Raji (cell line): ENCODE data around the gene CLUH.

Experiments used
- POLR2A ChIP-seq: IDR thresholded peaks from 2 replicates; pipeline ENCODE4 v1.6.1; 2011; ENCODE audit warnings: low read depth, low read length, control low read depth; ENCODE audit not compliant: insufficient read depth

Gene CLUH

DNA sequence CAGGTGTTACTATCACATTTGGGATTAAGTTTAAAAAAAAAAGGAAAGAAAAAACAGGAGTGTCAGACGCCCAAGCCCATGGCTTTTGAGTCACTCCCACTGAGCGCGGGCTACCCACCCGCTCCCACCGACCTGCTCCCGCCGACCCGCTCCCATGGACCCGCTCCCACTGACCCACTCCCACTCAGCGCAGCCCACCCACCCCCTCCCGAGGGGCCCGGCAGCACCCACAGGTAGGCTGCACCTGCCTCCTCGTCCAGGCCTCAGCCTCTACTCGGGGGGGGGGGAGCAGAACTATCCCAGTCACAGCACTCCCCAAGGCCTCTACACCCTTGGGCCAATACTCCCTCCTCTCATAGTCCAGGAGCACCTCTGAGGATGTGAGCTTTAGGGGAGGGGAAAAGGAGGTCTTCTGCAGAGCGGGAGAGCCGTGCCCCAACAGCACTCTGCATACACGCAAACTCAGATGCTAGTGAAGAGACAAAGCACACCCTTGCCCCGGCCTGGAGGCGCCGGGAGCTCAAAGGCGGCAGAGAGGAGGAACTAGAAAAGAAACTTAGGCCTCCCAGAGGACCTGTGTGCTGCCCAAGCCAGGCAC, 2.9 kb downstream of the CLUH start:
- TF ChIP-seq POLR2A = no peak

- TF ChIP-seq POLR2A = no peak
These were observed 3.6 kb downstream of the CLUH start for GRCh38 chr17:2707721-2708584.

DNA sequence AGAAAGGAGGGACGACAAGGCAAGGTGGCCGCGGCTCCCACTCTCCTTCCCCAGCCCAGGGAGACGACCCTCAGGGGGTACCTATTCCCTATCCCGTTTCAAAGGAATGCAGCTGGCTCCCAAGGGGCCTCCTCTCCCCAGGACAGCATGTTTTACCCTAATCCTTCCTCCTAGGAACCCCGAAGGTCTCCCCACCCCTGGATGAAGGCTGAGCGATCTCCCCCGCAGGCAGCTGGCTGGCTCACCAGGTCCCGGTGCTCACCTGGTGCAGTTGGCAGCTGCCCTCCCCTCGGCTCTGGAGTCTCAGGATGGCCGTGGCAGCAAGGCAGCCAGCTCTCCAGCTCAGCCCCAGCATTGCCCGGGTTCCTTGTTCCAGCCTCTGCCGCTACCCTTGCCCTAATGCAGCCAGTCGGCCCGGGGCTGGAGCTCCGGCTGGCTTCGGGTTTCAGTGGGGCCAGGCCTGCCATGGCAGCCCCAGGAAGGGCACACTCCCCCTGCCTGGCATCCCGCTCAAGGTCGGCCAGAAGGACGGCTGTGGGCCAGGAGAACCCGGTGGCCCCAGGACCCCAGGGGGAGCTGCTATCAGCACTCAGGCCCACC, 4.6 kb downstream of the CLUH start:
- TF ChIP-seq POLR2A = no peak

DNA sequence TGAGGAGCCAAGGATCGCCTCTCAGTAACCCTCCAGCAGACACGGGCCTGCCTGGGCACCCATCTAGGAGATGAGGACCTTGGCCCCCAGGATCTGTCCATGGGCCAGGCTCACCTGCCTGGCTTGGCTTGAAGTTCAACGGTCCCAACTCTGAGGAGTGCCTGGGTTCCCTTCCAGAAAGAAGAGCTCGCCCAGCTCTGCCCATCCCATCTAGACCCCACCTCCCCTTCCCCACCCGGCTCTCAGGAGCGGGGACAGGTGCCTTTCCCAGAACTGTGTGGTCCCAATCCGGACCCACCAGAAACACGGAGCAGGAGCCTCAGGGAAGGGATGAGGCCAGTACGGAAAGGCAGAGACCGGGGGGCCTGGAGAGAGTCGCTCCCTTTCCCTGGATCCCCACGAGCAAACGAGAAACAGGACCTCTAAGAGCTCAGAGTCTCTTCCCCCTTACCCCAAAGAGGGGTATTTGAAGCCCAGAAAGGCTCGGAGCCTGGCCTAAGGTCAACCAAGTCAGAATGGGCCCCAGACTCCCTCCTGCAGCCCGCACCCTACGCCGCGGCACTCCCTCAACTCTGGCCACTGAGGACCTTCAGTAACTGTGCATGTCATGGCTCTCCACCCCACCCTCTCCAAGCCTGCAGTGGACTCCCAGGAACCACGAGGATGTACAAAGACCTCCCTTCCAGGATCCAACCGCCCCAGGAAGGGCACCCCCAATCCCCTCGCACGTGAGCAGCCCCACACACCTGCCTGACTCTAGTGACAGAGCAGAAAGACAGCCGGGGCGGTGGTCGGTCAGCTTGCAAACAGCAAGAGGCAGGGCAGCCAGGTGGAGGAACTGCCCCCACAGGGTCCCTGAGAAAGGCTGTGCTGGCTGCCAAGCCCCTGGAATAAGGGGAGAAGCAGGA, 5.4 kb downstream of the CLUH start:
- TF ChIP-seq POLR2A = no peak

GRCh38 chr17:2705263-2705662, 6.3 kb downstream of the CLUH start:
- TF ChIP-seq POLR2A = no peak

DNA sequence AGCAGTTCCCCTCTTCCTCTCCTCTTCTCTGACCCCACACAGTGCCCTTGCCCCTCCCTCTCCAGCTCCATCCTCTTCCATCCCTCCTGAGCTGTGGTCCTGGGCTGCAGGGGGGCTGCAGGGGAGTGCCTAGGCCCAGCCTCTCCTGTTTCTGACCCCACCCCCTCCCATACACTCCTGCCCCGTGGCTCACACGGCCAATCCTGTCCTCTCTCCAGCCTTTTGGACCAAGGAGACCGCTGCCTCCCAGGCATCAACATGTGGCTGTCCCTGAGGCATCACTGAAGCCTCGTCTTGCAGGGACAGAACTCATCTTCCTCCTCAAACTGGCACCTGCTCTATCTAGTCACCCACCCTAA, 6.7 kb downstream of the CLUH start:
- TF ChIP-seq POLR2A = no peak

DNA sequence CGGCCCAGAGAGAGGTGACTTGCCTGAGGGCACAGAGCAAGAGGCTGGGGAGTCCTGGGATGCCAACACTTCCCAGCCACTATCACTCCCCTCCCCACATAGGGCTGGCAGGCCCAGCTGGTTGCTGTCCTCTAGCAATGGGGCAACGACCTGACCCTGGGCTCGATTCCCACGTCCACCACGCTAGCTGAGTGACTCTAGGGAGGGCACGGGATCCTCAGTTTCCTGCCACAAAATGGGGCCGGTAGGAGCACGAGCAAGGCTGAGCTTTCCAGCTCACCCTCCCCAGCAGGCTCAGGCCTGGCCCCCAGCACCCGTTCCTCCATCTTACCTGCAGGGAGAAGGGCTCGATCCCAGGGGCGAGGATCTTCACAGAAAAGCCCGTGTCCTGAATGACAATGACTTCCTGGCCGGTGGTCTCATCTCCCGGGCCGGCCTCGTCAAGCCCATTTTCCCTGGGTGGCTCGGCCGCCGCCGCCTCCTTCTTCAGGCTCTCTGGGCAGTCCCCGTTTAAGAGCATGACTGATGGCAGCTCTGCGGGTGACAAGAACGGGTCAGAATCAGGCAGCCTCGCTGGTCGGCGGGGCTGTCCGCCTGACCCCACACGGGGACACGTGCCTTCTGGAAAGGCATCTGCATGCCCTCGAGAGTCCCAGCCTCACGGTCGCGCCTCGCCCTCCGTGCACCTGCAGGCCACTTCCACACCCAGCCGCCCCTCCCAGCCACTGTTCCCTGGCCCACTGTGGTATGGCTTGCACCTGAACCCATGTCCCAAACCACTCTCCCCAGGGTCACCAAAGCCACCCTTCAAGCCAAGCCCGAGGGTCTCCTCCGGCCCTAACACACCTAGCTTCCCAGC, 7.3 kb downstream of the CLUH start:
- TF ChIP-seq POLR2A = no peak

DNA sequence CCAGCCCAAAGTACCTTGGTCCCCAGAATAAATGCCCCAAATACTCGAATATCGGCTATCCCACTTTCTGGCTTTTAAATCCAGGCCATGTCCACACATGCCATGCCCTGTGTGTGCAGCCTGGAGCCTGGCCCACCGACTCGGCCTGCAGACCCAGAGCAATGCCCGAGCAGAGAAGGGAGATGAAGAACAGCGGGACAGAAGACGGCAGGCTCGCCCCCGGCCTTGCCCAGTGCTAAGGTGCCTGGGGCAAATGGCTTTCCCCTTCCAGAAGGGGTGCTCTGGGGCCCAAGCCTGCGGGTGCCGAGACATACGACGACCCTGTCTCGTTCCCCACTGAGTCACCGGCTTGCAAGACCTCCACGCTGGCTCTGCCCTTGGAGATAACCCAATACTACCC, 8.0 kb downstream of the CLUH start:
- no peak for TF ChIP-seq POLR2A

DNA sequence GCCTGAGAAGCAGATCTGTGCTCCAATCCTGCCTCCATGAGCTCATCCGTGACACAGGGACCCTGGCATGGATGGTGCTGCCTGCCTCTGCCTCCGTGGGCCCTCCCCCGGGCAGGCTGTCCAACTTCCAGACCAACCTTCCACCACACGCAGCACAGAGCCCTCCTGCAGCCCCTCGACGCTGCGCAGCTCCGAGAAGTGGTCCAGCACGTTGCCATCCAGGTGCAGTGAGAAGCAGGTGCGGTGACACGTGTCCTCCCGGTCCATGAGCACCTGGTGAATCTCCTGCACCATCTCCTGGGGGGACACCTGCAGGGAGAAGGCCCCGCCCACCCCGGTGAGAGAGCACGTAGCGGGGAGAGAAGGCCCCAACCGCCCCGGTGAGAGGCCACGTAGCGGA, 8.4 kb downstream of the CLUH start:
- TF ChIP-seq POLR2A = no peak

- no peak for TF ChIP-seq POLR2A
These were observed 9.4 kb downstream of the CLUH start for GRCh38 chr17:2701996-2702741.

DNA sequence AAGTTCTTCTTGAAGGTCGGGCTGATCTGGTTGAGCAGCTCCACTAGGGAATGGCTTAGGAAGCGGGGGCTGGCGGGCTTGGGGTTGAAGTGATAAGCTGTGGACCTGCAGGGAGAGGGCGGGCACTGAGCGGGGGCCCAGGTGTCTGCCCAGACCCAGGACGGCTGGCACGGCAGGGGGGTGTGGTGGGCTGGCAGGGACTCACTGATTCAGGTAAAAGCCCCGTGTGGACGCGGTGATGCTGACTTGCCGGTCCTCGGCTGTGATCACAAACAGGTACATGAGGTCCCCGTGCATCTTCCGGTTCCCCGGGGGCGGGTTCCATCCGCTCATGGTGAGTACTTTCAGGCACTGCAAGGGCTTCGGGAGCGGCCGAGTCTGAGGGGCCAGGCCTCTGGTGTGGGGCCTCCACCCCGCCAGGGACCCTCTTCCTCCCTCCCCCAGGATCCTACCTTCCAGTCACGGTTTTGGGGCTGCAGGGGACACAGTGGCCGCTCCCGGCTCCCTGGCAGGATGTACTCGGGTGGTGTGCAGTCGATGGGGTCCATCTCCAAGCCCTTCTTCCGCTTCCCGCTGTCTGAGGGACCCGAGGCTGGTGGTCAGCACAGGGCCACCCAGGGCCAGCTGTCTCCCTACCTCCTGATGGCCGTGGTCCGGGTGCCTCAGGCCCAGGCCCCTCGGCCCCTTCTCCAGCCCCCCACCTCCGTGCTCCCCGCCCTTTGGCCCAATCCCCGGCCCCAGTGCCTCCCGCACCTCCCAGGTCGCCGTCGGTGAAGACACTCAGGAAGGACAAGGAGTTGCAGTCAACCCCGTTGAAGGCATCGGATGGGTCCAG, 10.2 kb downstream of the CLUH start:
- no peak for TF ChIP-seq POLR2A

GRCh38 chr17:2700491-2701141, 10.9 kb downstream of the CLUH start:
- TF ChIP-seq POLR2A = no peak
